Measurements from ENCODE around the gene TCF3. TPM values are rescaled to one million over a fixed set of nuclear protein-coding genes. Genes with fewer than 3 reads are reported as not detected.

TCF3 gene
- total RNA-seq, 6 experiments from 2014 or later, result 11.0 to 30.1 (median 15.9) TPM

DNA sequence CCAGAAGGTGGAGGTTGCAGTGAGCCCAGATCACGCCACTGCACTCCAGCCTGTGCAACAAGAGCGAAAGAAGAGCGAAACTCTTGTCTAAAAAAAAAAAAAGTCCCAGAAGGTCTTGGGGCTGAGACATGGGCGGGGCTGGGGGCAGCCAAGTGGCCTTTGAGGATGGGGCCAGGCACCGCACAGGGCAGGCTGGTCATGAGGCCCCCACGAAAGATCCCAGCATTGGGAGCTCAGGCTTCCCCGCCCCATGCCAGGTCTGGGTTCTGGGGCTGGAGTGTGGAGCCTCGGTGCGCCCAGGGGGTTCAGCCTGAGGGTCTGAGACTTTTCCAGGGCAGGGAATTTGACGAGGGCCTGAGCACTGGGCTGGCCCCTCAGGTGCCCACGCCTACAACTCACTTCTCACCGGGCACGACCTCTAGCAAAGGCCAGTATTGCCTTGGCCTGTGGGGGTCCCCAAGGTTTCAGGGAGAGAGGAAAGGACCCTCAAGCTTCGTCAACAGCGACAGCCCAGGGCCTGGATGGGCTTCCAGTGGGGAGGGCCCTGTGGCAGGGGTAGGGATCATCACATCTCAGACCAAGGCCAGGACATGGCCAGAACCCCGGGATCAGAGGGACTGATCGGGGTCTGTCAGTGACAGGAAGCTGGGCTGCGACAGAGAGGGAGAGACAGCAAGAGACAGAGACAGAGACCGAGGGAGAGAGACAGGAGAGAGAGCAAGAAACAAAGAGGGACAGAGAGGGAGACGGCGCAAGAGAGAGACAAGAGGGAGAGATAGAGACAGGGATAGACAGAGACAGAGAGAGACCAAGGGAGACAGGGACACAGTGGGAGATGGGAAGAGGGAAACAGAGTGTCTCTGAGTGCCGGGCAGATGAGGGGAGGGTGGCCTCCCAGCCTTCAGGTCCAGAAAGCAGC is 76.8 kb downstream of the TCF3 start:
- H3K27me3 ChIP-seq, result no peaks in the 10 kb centered on the region
- WGBS (ENCODE audit: insufficient coverage, low coverage, low lambda C conversion rate, missing lambda C conversion rate), result 83% methylated on average over 9 of the region's 22 CpGs
- TF ChIP-seq POLR2A (IDR thresholded peaks at IDR 0.05), result no peak
- TF ChIP-seq, protein P1, sequence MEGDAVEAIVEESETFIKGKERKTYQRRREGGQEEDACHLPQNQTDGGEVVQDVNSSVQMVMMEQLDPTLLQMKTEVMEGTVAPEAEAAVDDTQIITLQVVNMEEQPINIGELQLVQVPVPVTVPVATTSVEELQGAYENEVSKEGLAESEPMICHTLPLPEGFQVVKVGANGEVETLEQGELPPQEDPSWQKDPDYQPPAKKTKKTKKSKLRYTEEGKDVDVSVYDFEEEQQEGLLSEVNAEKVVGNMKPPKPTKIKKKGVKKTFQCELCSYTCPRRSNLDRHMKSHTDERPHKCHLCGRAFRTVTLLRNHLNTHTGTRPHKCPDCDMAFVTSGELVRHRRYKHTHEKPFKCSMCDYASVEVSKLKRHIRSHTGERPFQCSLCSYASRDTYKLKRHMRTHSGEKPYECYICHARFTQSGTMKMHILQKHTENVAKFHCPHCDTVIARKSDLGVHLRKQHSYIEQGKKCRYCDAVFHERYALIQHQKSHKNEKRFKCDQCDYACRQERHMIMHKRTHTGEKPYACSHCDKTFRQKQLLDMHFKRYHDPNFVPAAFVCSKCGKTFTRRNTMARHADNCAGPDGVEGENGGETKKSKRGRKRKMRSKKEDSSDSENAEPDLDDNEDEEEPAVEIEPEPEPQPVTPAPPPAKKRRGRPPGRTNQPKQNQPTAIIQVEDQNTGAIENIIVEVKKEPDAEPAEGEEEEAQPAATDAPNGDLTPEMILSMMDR (IDR thresholded peaks at IDR 0.05), result no peak
- peak in 3 of 4 donors; percentile 3 to 19 (median 4) for ATAC-seq
- H3K4me1 ChIP-seq, result no peaks in the 10 kb centered on the region
- intact Hi-C loops (cut with DNase I), result no loop called here
- no peak overlapping the region for H3K4me3 ChIP-seq
- H3K27ac ChIP-seq, result no peak overlapping the region
- peaks cover 0 to 22% (median 0%) of the 10 kb centered on the region in 4 donors for H3K36me3 ChIP-seq
- no peaks in the 10 kb centered on the region for H3K9me3 ChIP-seq
- no peak for DNase-seq

- peaks cover 0 to 11% (median 0%) of the 10 kb centered on the region in 4 donors for H3K36me3 ChIP-seq
- no peak for TF ChIP-seq POLR2A (IDR thresholded peaks at IDR 0.05)
- TF ChIP-seq, protein P1 (IDR thresholded peaks at IDR 0.05), result no peak
- no peaks in the 10 kb centered on the region for H3K27me3 ChIP-seq
- no peak for ATAC-seq
- intact Hi-C loops (cut with DNase I), result no loop called here
- no peaks in the 10 kb centered on the region for H3K4me1 ChIP-seq
- WGBS (ENCODE audit: insufficient coverage, low coverage, low lambda C conversion rate, missing lambda C conversion rate), result 88% methylated on average over 3 of the region's 34 CpGs
- DNase-seq, result no peak
- H3K9me3 ChIP-seq, result no peaks in the 10 kb centered on the region
- H3K4me3 ChIP-seq, result no peak overlapping the region
- H3K27ac ChIP-seq, result no peak overlapping the region
These were observed 77.9 kb downstream of the TCF3 start for GRCh38 chr19:1574354-1575136.

- no peaks in the 10 kb centered on the region for H3K9me3 ChIP-seq
- no peaks in the 10 kb centered on the region for H3K27me3 ChIP-seq
- ATAC-seq, result no peak
- H3K4me1 ChIP-seq, result peaks cover 0 to 3% (median 0%) of the 10 kb centered on the region in 4 donors
- TF ChIP-seq POLR2A (IDR thresholded peaks at IDR 0.05), result no peak
- TF ChIP-seq, protein P1 (IDR thresholded peaks at IDR 0.05), result no peak
- no peak overlapping the region for H3K4me3 ChIP-seq
- intact Hi-C loops (cut with DNase I), result no loop called here
- H3K36me3 ChIP-seq, result peaks cover 0 to 7% (median 0%) of the 10 kb centered on the region in 4 donors
- no peak for DNase-seq
- H3K27ac ChIP-seq, result no peak overlapping the region
- 83% methylated on average over 9 of the region's 9 CpGs for WGBS (ENCODE audit: insufficient coverage, low coverage, low lambda C conversion rate, missing lambda C conversion rate)
These were observed 79.6 kb downstream of the TCF3 start for GRCh38 chr19:1572795-1573194.

- no peak for DNase-seq
- intact Hi-C loops (cut with DNase I), result no loop called here
- ATAC-seq, result no peak
- no peak overlapping the region for H3K27ac ChIP-seq
- H3K9me3 ChIP-seq, result no peaks in the 10 kb centered on the region
- no peaks in the 10 kb centered on the region for H3K27me3 ChIP-seq
- H3K4me1 ChIP-seq, result peaks cover 0 to 3% (median 0%) of the 10 kb centered on the region in 4 donors
- 90% methylated on average over 12 of the region's 12 CpGs for WGBS (ENCODE audit: insufficient coverage, low coverage, low lambda C conversion rate, missing lambda C conversion rate)
- no peak overlapping the region for H3K4me3 ChIP-seq
- TF ChIP-seq, protein P1 (IDR thresholded peaks at IDR 0.05), result no peak
- no peak for TF ChIP-seq POLR2A (IDR thresholded peaks at IDR 0.05)
- H3K36me3 ChIP-seq, result no peaks in the 10 kb centered on the region
These were observed 81.1 kb downstream of the TCF3 start for GRCh38 chr19:1571358-1571757.
